Vagina (tissue), 2 donors: ENCODE results near the gene KCND2. TPM values are rescaled to one million over a fixed set of nuclear protein-coding genes. Genes with fewer than 3 reads are reported as not detected.

Experiments
- DNase-seq, 2 donors: peaks; one replicate each; pipeline ENCODE4 v3.0.0-alpha.2; 2017; ENCODE audit errors: extremely low spot score in 2 of 2
- H3K27ac ChIP-seq: fragments of 200-600 bp; sonication (generic); one replicate; pipeline ENCODE4 v1.5.1; 2019
- H3K27me3 ChIP-seq: fragments of 200-600 bp; sonication (generic); one replicate; pipeline ENCODE4 v1.5.1; 2019
- H3K36me3 ChIP-seq, 2 donors: fragments of 200-600 bp; sonication (generic); one replicate each; pipeline ENCODE4 v1.5.1; 2017 to 2019
- H3K4me1 ChIP-seq: fragments of 200-600 bp; sonication (generic); one replicate; pipeline ENCODE4 v1.5.1; 2019
- H3K4me3 ChIP-seq, 2 donors: fragments of 200-600 bp; sonication (generic); 1 replicate in 1 of 2; 2 replicates in 1 of 2; pipeline ENCODE4 v1.5.1; 2016 to 2019
- H3K9me3 ChIP-seq: fragments of 200-600 bp; sonication (generic); one replicate; pipeline ENCODE4 v1.5.1; 2019
- POLR2A ChIP-seq, 2 donors: fragments of 450-650 bp; IDR thresholded peaks; one replicate each; pipeline ENCODE4 v1.6.1; 2017; ENCODE audit warnings: antibody characterized with exemption in 2 of 2, mild to moderate bottlenecking in 2 of 2, moderate library complexity in 2 of 2
- POLR2AphosphoS5 ChIP-seq, 2 donors: sonication (generic); formaldehyde crosslinking; IDR thresholded peaks; one replicate each; pipeline ENCODE4 v1.9.0; 2017; ENCODE audit warnings: antibody characterized with exemption in 2 of 2, mild to moderate bottlenecking in 2 of 2, low read depth in 1 of 2; ENCODE audit not compliant: insufficient read depth in 1 of 2
- intact Hi-C: fragments of 100-400 bp; cut with DNase I; formaldehyde crosslinking; loops from one replicate; pipeline ENCODE4 v1.15.1; 2023
- total RNA-seq: library from RNA; depleted of rRNA; stranded (reverse); fragments of >200 nt; gene quantifications from one replicate; pipeline ENCODE4 v1.2.3, GENCODE V29; 2016
- TF ChIP-seq, protein P1 (sequence below), 3 experiments: fragments of 450-650 bp in 2 of 3; fragments of 200-600 bp in 1 of 3; sonication (generic) in 1 of 3; IDR thresholded peaks; one replicate each; pipeline ENCODE4 v1.5.1; 2017 to 2019; ENCODE audit warnings: antibody characterized with exemption in 3 of 3, mild to moderate bottlenecking in 2 of 3, moderate library complexity in 2 of 3

Gene KCND2
- total RNA-seq, 1 donor from 2014 or later, result 3.7 TPM

DNA sequence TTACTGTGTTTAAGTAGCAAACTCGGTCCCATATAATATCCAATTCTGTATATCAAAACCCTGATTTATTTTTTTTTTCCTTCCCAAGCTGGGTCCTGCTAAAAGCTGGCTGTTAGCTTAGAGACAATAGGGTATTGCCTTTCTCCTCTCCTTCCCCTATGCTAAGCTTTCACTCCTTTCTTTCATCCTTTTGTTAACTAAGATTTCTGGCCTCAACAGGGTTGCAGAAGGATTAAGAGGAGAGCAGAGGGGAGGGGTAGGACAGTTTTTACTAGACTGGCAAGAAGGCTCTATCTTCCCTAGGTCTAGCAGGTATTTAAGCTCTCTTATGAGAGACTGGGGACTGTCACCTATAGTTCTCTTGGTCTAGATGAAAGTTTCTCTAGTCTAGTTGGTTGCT, 229.2 kb downstream of the KCND2 start:
- Histone ChIP-seq H3K4me1 (no peaks in the 10 kb centered on the region), H3K36me3 (no peaks in the 10 kb centered on the region), H3K27me3 (no peaks in the 10 kb centered on the region), H3K9me3 (no peaks in the 10 kb centered on the region), H3K4me3 (no peak overlapping the region), H3K27ac (no peak overlapping the region)
- no peak for TF ChIP-seq POLR2AphosphoS5 (IDR thresholded peaks at IDR 0.05; ENCODE audit: insufficient read depth in 1 of 2, low read depth in 1 of 2)
- no peak for TF ChIP-seq POLR2A (IDR thresholded peaks at IDR 0.05)
- TF ChIP-seq, protein P1, sequence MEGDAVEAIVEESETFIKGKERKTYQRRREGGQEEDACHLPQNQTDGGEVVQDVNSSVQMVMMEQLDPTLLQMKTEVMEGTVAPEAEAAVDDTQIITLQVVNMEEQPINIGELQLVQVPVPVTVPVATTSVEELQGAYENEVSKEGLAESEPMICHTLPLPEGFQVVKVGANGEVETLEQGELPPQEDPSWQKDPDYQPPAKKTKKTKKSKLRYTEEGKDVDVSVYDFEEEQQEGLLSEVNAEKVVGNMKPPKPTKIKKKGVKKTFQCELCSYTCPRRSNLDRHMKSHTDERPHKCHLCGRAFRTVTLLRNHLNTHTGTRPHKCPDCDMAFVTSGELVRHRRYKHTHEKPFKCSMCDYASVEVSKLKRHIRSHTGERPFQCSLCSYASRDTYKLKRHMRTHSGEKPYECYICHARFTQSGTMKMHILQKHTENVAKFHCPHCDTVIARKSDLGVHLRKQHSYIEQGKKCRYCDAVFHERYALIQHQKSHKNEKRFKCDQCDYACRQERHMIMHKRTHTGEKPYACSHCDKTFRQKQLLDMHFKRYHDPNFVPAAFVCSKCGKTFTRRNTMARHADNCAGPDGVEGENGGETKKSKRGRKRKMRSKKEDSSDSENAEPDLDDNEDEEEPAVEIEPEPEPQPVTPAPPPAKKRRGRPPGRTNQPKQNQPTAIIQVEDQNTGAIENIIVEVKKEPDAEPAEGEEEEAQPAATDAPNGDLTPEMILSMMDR (IDR thresholded peaks at IDR 0.05), result no peak
- no peak for DNase-seq
- intact Hi-C loops, result no loop called here

DNA sequence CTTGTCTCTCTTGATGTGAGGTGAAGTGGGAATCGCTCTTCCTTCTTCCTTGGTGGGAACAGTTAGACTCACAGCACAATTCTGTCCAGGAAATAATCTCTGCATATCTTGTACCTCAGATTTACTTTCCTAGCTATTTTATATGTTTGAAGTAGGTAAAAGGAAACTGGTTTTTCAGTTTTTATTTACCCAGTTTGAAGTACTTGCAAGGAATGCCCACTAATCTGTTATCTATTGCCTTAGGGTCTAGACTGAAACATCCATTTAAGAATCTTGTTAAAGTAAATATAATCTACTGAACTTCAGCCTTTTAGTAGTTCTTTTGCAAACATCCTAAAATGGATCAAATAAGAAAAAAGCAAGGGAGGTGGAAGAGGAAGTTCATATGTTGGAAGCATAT, 229.8 kb downstream of the KCND2 start:
- TF ChIP-seq, protein P1 (IDR thresholded peaks at IDR 0.05), result no peak
- no peak for TF ChIP-seq POLR2A (IDR thresholded peaks at IDR 0.05)
- no peak for TF ChIP-seq POLR2AphosphoS5 (IDR thresholded peaks at IDR 0.05; ENCODE audit: insufficient read depth in 1 of 2, low read depth in 1 of 2)
- Histone ChIP-seq H3K36me3 (no peaks in the 10 kb centered on the region), H3K9me3 (no peaks in the 10 kb centered on the region), H3K27ac (no peak overlapping the region), H3K4me1 (no peaks in the 10 kb centered on the region), H3K4me3 (no peak overlapping the region), H3K27me3 (no peaks in the 10 kb centered on the region)
- intact Hi-C loops, result no loop called here
- DNase-seq, result no peak

DNA sequence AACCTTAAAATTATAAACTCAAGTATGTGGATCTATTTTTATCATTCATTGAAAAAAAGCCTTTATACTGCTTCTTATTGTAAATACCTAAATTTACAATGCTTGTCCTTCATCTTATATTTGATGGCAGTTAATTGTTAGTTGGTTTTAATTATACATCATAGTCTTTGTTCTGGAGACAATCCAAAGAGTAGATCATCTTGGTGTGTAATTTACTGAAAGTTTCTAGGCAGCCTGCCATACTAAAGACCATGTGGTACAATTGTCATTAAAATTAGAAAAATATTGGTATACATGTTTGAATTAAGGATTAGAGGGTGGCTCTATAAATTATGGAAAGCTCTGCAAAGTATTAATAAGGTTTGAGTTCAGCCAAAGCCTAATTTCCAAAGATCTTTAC, 231.4 kb downstream of the KCND2 start:
- Histone ChIP-seq H3K27me3 (no peaks in the 10 kb centered on the region), H3K4me3 (no peak overlapping the region), H3K4me1 (no peaks in the 10 kb centered on the region), H3K36me3 (no peaks in the 10 kb centered on the region), H3K9me3 (no peaks in the 10 kb centered on the region), H3K27ac (no peak overlapping the region)
- intact Hi-C loops, result no loop called here
- TF ChIP-seq POLR2A (IDR thresholded peaks at IDR 0.05) (no peak), POLR2AphosphoS5 (IDR thresholded peaks at IDR 0.05; ENCODE audit: insufficient read depth in 1 of 2, low read depth in 1 of 2) (no peak)
- TF ChIP-seq, protein P1 (IDR thresholded peaks at IDR 0.05), result no peak
- no peak for DNase-seq

DNA sequence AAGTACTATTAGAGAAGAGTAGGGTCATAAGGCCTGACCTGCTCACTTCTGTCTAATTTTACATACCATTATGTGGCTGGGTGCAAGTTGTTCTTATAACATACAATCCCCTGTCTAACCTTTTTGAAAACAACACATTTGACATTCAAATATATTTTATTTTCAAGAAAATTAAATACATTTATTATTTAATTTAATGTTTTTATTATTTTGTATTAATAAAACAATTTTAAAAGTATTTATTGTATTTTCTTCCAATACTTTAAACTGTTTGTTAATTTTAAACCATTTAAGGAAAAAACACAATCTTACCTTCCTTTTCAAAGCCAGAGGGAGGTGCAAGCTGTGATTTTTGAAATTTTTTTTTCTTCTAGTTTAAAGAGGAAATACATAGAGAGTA, 232.8 kb downstream of the KCND2 start:
- intact Hi-C loops, result no loop called here
- H3K4me3 ChIP-seq, result no peak overlapping the region
- no peaks in the 10 kb centered on the region for H3K9me3 ChIP-seq
- no peaks in the 10 kb centered on the region for H3K36me3 ChIP-seq
- H3K27me3 ChIP-seq, result no peaks in the 10 kb centered on the region
- no peak overlapping the region for H3K27ac ChIP-seq
- H3K4me1 ChIP-seq, result no peaks in the 10 kb centered on the region
- no peak for DNase-seq
- TF ChIP-seq, protein P1 (IDR thresholded peaks at IDR 0.05), result no peak
- no peak for TF ChIP-seq POLR2A (IDR thresholded peaks at IDR 0.05)
- TF ChIP-seq POLR2AphosphoS5 (IDR thresholded peaks at IDR 0.05; ENCODE audit: insufficient read depth in 1 of 2, low read depth in 1 of 2), result no peak

DNA sequence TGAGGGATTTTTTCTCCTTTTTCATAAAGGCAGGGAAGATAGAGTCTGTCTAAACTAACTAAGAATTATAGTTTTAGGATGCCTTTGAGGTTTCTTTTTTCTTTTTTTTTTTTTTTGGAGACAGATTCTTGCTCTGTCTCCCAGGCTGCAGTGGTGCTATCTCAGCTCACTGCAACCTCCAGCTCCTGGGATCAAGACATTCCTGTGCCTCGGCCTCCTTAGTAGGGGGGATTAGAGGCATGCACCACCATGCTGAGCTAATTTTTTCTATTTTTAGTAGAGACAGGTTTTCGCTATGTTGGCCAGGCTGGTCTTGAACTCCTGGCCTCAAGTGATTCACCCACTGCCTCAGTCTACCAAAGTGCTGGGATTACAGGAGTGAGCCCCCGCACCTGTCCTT, 239.7 kb downstream of the KCND2 start:
- H3K27me3 ChIP-seq, result no peaks in the 10 kb centered on the region
- no peaks in the 10 kb centered on the region for H3K4me1 ChIP-seq
- intact Hi-C loops, result no loop called here
- H3K4me3 ChIP-seq, result no peak overlapping the region
- H3K27ac ChIP-seq, result no peak overlapping the region
- no peak for DNase-seq
- no peak for TF ChIP-seq POLR2AphosphoS5 (IDR thresholded peaks at IDR 0.05; ENCODE audit: insufficient read depth in 1 of 2, low read depth in 1 of 2)
- TF ChIP-seq POLR2A (IDR thresholded peaks at IDR 0.05), result no peak
- TF ChIP-seq, protein P1 (IDR thresholded peaks at IDR 0.05), result no peak
- H3K9me3 ChIP-seq, result no peaks in the 10 kb centered on the region
- H3K36me3 ChIP-seq, result no peaks in the 10 kb centered on the region
